NCI-H1436 treated with DMSO at 0.1 percent for 48 hours (cell line): ENCODE results near the gene RBM12.
"Not testable (repeated sequence)": the region's sequence is repeated elsewhere in the genome, so short reads cannot be mapped to it uniquely, and the experiment has no call there.

Experiments used
- DNase-seq: peaks from one replicate; lab custom pipeline; 2025; lab: John Stamatoyannopoulos, UW

Gene RBM12

DNA sequence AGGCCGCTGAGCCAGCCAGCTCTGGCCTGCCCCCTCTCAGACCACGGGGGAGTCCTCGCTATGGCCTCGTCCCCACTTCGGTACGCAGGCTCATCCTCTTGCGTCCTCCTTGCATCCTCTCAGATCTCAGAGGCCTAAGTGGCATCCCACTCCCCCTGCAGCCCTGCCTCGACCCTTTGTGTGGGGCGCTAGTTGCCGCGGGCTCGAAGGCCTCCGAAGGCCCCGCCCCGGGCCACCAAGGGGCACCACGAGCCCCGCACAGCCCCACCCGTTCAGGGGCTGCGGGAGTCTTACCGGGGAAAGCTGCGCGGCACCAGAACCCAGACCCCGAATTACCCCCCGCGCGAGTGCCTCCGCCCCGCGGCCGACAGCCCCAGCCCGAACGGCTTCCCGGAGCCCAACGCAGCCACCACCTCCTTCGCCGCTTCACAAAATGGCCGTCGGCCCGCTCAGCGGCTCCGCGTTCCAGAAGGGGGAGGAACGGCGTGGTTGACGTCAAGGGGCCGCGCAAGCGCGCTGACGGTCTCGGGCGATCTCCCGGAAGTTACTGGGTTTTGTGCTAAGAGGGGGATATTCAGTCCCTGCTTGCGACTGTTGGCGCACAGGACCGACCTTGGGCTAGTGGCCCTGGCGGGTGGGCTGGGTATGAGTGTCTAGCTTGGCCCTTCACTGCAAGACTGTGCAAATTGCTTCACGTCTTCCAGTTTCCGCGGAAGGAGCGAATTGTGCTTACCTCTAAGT is at the start of gene RBM12, which contains the start of gene CPNE1:
RBM12 (minus strand) TSS at position 435 of the 741 bp plus-strand sequence. CDS start 9,578 bp downstream, outside the sequence.
CPNE1 (minus strand) TSS at position 435 of the 741 bp plus-strand sequence. CDS start 31,977 bp downstream, outside the sequence.
- DNase-seq, result peak; percentile 71

DNA sequence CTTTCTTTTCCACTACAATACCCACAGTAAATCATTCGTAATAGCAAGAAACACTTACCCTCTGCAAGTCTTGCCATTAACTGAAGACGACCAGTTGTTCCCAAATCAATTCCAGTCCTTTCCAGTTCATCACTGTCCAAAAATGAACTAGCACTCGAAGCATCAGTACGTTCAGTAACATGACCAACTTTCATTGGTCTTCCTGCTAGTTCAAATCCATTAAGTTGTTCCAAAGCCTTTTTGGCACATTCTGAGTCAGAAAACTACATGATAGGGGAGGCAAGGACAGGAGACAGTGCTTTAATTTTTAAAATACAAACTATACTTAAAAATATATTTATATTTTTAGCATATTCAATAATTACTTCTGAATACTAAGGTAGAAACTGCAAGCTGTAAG is 49.4 kb upstream of the RBM12 start:
- no peak for DNase-seq

DNA sequence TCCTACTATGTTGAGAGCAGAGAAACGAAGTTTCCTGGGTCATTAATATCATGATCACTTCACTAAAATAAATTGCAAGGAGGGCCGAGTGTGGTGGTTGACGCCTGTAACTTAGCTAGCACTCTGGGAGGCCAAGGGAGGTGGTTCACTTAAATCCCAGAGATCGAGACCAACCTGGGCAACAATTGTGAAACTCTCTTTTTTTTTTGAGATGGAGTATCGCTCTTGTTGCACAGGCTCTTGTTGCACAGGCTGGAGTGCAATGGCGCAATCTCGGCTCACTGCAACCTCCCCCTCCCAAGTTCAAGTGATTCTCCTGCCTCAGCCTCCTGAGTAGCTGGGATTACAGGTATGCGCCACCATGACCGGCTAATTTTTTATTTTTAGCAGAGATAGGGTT is 48.4 kb upstream of the RBM12 start:
- DNase-seq, result not testable (repeated sequence)

DNA sequence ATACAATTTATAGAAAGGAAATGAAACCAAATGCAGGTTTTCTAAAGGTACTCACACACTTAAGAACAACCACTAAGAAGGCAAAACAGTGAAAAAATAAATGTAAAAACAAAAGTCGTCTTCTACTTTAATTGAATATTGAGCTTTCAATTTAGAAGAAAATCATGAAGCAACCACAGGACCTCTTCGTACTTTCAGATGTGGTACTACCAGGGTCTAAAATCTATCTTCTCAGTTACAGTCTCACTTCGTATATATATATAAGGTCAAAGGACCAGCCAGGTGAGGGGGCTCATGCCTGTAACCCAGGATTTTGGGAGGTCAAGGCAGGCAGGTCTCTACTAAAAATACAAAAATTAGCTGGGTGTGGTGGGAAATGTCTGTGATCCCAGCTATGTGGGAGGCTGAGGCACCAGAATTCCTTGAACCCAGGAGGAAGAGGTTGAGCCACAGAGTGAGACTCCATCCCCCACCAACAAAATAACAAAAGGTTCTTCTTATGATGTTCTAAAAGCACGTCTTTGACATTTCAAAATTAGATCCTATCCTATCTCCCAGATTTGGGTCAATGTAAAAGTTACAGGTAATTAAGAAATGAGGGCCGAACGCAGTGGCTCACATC is 47.0 kb upstream of the RBM12 start:
- no peak for DNase-seq

DNA sequence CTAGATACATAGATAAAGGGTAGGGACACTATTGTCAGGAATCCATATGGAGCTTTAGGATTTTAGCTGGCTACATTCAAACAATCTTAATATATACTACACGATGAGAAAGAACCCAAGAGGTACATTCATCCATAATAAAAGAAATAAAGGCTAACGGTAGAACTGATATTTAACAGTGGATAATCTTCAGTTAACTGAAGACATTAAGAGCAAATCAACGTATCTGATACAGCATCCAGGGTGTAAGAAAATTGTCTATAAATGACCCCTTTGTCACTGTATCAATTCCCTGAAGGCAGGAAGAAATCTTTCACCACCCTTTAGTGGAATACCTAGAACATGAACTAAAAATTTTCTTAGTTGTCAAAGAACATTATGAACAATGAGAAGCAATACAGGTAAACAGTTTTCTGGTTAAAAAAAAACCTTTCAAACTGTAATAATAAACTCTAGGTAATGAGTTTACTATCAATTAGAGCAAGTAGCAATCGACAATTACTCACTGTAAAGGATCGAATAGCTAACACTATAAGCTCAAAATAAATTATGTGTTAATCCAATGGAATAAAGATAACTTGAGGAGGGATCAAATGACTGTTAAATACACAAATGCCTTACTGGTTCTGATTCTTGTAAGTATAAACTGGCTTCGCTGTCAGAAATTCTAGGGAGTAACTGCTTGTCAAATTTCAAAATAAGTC is 46.3 kb upstream of the RBM12 start:
- DNase-seq, result no peak

DNA sequence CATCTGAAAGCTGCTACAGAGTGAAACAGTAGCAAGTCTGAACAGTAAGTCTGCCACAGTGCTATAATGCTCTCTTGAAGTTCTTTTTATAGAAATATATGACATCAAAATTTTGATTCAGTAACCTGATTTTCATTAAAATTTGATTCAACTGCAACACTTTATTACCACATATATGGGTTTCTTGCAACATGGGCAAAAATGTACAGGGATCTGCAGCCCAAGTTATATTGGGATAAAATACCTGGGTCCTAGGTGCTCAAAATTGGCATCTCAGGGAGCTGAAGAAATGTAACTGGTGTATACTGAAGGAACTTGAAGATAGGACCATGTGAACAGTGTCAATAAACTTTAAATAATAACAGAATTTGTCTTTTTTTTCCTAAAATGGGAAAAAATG is 45.3 kb upstream of the RBM12 start:
- DNase-seq, result no peak

- no peak for DNase-seq
These were observed 44.6 kb upstream of the RBM12 start for GRCh38 chr20:35709259-35709658.

DNA sequence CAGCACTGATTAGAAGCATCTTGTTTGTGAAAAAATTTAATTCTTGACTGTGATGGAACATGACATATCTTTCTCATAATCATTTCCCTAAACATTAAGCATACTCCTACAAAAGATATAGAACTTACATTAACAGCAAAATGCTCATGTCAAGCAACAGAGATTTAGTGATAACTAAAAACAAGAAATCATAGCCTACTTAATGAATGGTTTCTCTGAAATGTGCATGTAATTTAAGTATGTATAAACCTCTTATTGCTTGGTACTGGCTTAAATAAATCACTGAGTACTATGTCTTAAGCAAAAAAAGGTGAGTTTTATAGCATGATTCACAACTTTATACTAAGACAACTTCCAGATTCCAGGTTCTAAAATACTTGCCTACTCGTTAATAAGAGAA is 43.8 kb upstream of the RBM12 start:
- DNase-seq, result no peak

- not testable (repeated sequence) for DNase-seq
These were observed 42.2 kb upstream of the RBM12 start for GRCh38 chr20:35706591-35707529.

GRCh38 chr20:35705894-35706293 is 41.2 kb upstream of the RBM12 start:
- not testable (repeated sequence) for DNase-seq

- no peak for DNase-seq
These were observed 40.0 kb upstream of the RBM12 start for GRCh38 chr20:35704514-35705261.

GRCh38 chr20:35702824-35703695 is 38.4 kb upstream of the RBM12 start:
- no peak for DNase-seq

- no peak for DNase-seq
These were observed 37.5 kb upstream of the RBM12 start for GRCh38 chr20:35702051-35702823.

- no peak for DNase-seq
These were observed 36.0 kb upstream of the RBM12 start for GRCh38 chr20:35700625-35701148.

DNA sequence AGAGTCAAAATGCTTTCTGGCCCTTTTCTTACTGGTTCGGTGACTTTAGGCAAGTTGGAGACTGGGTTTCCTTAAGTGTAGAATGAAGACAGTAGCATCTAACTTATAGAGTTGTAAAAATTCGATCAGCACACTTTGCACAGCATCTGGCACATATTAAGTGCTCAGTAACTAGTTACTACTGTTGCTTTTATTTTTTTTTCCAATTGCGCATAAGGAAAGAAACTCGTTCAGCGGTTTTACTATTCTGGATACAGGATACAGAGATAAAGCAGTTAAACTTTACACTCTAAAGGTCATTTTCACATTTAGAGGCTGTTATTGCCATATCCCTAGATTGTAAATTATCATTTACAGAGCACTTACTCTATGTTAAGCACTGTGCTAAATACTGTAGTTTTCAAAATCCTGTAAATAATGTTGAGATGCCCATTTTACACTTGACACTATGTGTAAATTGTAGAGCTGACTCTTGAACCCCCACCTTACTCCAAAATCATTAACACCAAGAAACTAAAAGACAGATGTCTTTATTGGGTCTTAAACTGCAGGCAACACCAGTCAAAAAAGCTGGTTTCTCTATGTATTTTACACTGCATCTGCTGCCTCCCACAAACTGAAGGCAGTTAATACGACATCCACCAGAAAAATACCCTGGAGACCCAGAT is 35.4 kb upstream of the RBM12 start:
- DNase-seq, result no peak

- peak; percentile 25 for DNase-seq
These were observed 34.6 kb upstream of the RBM12 start, which contains the start of the genes NFS1 and ROMO1 for GRCh38 chr20:35699127-35699956. NFS1 (minus strand) TSS chr20:35699352; CDS start chr20:35699288, 64 bp downstream. ROMO1 (plus strand) TSS chr20:35699405; CDS start chr20:35699633, 228 bp downstream.
